NCI-H128 (cell line): ENCODE measurements around the gene ZNF862.

ENCODE experiments used
- DNase-seq: peaks from one replicate; lab custom pipeline; 2025; ENCODE audit not compliant: unreplicated experiment; lab: John Stamatoyannopoulos, UW

The ZNF862 gene

GRCh38 chr7:149811221-149811620 lies 27.0 kb upstream of the ZNF862 start:
- DNase-seq: no peak

- no peak for DNase-seq
These were observed 26.2 kb upstream of the ZNF862 start for GRCh38 chr7:149811831-149812490.

- DNase-seq: no peak
These were observed 24.7 kb upstream of the ZNF862 start for GRCh38 chr7:149813254-149814035.

DNA sequence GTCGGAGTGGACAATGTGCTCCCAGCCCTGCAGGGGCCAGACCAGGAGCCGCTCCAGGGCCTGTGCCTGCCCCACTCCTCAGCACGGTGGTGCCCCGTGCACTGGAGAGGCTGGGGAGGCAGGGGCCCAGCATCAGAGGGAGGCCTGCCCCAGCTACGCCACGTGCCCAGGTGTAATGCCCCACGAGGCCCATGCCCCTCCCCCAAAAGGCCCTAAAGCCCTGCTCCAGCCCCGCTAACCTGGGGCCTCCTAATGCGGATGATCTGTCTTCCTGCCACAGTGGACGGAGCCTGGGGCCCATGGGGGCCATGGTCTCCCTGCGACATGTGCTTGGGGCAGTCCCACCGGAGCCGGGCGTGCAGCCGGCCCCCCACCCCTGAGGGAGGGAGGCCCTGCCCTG lies 23.7 kb upstream of the ZNF862 start:
- DNase-seq: no peak

DNA sequence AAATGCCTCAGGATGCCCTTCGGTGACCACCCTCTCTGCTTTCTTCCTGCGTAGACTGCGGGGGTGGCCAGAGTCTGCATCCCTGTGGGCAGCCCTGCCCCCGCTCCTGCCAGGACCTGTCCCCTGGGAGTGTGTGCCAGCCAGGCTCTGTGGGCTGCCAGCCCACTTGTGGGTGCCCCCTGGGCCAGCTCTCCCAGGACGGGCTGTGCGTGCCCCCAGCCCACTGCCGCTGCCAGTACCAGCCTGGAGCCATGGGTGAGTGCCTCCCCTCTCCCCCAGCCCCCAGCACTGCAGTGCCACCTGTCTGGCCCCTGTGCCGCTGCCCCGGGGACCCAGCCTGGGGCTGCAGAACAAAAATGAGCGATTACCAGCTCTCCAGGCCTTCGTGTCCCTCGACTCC lies 23.1 kb upstream of the ZNF862 start:
- DNase-seq: no peak

- DNase-seq: no peak
These were observed 22.4 kb upstream of the ZNF862 start for GRCh38 chr7:149815661-149816266.

DNA sequence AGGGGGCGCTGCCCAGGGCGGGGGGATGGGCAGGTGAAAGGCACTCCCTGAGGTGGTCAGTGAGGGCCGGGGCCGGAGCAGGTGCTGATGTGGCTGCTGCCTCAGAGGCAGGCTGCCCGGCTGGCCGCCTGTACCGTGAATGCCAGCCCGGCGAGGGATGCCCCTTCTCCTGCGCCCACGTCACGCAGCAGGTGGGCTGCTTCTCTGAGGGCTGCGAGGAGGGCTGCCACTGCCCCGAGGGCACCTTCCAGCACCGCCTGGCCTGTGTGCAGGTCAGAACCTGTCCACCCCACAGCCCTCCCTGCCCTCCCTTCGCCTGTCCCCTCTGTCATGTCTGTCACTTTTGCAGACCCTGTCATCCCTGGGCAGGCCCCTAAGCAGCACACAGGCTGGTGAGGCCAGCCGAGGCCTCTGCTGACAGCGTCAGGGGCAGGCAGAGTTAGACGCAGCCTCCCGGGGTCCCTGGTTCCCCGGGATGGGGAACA lies 21.9 kb upstream of the ZNF862 start:
- DNase-seq: no peak

DNA sequence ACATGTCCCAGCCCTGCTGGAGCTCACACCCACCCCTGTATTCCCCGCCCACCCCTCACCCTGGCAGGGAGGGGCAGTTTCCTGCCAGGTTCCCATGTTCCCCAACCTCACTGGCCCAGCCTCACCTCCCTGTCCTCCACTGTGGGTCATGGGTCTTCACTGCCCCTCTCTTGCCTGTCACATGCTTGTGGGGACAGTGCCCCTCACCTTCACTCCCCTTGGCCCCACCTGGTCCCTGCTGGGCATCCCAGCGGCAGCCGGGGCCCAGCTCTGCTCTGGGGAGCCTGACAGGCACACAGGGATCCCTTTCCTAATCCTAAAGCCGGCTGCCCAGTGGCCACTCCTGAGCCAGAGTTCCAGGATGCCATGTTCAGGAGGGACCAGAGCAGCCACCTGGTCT lies 21.4 kb upstream of the ZNF862 start:
- no peak for DNase-seq

DNA sequence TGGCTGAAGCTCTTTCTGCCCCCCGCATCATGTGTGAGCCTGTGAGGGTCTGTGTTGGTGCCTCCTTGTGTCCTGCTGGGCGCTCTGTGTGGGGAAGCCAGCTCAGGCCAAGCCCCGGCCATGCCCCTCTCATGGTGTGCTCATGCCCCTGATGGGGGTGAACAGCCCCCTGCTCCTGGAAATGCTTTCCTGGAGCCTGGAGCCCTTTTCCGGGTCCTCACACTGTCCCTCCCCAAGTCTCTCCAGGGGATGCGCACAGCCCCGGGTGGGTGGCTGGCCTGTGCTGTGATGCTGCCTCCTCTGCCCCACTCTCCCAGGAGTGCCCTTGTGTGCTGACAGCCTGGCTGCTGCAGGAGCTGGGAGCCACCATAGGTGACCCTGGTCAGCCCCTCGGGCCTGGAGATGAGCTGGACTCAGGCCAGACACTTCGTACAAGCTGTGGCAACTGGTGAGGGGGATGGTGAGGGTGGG lies 20.8 kb upstream of the ZNF862 start:
- no peak for DNase-seq

GRCh38 chr7:149817836-149818535 lies 20.2 kb upstream of the ZNF862 start:
- no peak for DNase-seq

GRCh38 chr7:149818536-149818840 lies 19.7 kb upstream of the ZNF862 start:
- no peak for DNase-seq

DNA sequence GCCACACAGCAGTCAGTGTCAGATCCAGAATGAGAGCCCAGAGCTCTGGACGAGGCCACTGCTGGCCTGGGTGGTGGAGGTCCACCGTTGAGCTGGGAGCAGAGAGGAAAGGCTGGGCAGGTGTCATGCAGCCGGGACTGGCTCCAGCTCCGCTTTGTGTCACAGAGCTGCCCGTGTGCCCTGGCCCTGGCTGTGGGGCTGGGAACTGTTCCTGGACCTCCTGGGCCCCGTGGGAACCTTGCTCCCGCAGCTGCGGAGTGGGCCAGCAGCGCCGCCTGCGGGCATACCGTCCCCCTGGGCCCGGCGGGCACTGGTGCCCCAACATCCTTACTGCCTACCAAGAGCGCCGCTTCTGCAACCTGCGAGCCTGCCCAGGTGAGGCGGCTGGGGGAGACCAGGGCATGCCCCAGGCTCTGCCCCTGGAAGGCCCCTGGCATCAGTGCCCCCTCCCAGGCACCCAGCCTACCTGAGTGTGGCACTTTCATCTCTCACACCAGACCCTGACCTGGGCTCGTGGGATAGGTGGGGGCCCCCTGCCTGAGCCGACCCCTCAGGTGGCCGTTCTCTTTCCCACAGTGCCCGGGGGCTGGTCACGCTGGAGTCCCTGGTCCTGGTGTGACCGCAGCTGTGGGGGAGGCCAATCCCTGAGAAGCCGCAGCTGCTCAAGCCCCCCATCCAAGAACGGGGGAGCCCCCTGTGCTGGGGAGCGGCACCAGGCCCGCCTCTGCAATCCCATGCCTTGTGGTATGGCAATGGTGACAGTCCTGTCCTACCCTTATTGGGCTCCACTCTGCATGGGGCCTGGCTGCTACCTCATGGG lies 18.8 kb upstream of the ZNF862 start:
- no peak for DNase-seq

GRCh38 chr7:149819961-149820340 lies 18.2 kb upstream of the ZNF862 start:
- DNase-seq: no peak

- no peak for DNase-seq
These were observed 17.5 kb upstream of the ZNF862 start for GRCh38 chr7:149820622-149821190.

DNA sequence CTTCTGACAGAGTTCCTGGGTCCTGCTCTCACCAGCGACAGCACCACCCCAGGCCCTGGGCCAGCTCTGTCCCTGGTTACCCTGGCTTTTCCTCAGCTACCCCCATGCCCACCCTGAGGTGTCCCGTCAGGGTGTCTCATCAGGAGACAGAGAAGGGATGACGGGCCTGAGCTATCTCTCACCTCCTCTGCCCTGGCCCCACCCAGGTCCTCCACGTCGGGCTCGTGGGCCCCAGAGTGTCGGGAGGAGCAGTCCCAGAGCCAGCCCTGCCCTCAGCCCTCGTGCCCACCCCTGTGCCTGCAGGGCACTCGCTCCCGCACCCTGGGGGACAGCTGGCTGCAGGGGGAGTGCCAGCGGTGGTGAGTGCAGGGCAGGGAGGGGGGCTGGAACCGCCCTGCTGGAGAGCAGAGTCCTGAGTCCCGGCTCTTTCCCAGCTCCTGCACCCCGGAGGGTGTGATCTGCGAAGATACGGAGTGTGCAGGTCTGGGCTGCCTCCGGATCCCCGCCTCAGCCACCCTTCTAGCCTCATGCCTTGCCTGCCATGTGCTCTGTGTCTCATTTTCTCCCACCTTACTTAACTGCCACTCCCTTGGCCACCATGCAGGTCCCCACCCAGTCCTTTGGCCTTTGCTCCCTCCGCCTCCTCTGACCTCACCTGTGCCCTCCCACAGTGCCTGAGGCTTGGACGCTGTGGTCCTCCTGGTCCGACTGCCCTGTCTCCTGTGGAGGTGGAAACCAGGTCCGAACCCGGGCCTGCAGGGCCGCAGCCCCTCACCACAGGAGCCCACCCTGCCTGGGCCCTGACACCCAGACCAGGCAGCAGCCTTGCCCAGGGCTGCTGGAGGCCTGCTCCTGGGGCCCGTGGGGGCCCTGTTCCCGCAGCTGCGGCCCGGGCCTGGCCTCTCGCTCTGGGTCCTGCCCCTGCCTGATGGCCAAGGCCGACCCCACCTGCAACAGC lies 16.7 kb upstream of the ZNF862 start:
- no peak for DNase-seq

DNA sequence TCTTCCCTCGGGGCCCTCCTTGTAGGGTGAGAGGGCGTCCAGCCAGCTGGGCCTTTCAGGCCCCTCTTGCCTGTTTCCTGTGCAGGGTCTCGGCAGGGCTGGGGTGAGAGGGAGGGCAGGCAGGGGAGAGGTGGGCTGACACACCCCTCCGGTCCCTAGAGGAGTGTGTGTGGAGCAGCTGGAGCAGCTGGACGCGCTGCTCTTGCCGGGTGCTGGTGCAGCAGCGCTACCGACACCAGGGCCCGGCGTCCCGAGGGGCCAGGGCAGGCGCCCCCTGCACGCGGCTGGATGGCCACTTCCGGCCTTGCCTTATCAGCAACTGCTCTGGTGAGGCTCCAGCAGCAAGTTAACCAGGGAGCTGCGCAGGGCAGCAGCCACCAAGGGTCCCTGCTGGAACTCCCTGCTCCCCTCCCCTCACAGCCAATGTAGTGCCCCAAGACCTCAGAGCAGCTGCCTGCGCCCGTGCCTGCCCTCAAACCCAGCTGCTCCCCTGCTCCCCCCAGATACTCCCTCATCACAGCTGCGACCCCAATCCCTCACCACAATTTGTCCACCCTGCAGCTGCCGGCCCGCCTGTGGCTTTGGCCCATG lies 15.7 kb upstream of the ZNF862 start:
- no peak for DNase-seq

- DNase-seq: no peak
These were observed 15.0 kb upstream of the ZNF862 start for GRCh38 chr7:149823191-149823630.

DNA sequence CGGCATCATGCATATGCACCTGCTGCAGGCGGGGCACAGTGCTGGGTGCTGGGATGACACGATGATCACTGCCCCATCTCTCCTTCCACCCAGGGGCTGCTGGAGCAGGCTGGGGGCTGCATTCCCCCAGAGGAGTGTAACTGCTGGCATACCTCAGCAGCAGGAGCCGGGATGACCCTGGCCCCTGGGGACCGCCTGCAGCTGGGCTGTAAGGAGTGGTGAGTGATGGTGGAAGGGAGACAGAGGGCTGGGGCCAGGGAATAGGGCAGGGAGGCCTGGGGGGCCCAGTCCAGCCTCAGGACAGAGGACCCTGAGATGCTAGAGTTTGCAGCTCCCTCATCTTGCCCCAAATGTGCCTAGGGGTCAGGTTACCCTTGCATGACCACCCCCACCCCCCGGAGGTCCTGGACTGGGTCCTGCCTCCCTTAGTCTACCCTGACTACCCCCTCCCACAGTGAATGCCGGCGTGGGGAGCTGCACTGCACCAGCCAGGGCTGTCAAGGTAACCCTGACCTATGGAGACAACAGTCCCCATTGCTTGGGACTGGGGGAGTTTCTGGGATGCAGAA lies 14.5 kb upstream of the ZNF862 start:
- DNase-seq: no peak
